ENCODE results near the gene RPRD1B. TPM values are rescaled to one million over a fixed set of nuclear protein-coding genes. Genes with fewer than 3 reads are reported as not detected.

Gene RPRD1B
- polyA plus RNA-seq, 2 of the 4 experiments (the other 2 are of a cell fraction) = 16.4 to 28.4 TPM

DNA sequence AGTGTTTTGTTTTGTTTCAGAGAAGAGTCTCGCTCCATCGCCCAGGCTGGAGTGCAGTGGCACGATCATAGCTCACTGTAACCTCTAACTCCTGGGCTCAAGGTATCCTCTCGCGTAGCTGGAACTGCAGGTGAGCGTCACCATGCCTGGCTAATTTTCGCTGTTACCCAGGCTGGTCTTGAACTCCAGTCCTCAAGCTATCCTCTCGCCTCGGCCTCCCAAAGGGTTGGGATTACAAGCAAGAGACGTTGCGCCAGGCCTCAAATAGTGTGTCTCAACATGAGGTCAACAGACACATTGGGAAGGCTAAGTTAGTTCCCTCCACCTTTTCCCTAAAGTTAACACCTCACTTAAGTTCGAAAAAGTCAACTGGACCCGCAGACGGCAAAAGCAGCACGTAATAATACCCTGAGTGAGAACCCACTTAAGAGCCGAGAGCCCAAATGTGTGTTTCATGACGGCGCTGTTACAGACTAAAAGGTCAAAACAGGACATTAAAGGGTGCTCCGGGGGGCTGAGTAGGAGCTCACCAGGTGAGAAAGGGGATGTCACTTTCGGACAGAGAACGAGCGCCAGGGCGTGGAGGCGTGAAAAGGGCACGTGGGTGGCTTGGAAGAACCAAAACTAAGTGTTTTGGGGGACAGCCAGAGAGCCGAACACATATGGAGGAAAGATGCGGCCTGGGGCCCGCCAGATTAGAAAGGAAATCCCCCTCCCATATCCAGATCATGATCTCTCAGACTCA is 789 bp upstream of the RPRD1B start:
- Histone ChIP-seq H3K4me1 (peaks cover 25% of the 10 kb centered on the region; the same call in 2 of the 3 replicates), H3K4me3 (peak overlapping the region; percentile 88), H3K27ac (peak overlapping the region; percentile 91 to 95), H3K9me3 (no peaks in the 10 kb centered on the region), H3K4me2 (peak overlapping the region; percentile 98)
- ChIA-PET POLR2A (interaction anchor here (0.5 to 2.0 kb wide), 8 partner anchors 9 to 122 kb away, joined by 3 to 15 read pairs (median 4); no protein-coding TSS in a partner anchor), CTCF (interaction anchor here (0.8 to 2.1 kb wide), 11 partner anchors 9 to 190 kb away, joined by 3 to 15 read pairs (median 3); no protein-coding TSS in a partner anchor)
- FAIRE-seq (no peak), ATAC-seq (peak; percentile 53 to 58; a peak in 5 of 6 replicates), DNase-seq (ENCODE audit: low read depth in 1 of 2, low spot score in 1 of 2) (peak in 1 of 2 experiments; percentile 20)
- 24% methylated on average over 28 of the region's 28 CpGs for WGBS (ENCODE audit: missing lambda C conversion rate)
- TF ChIP-seq KDM5A (IDR thresholded peaks at IDR 0.05) = no peak
- no peak for TF ChIP-seq JUN (IDR thresholded peaks at IDR 0.05)
- TF ChIP-seq, protein P1, sequence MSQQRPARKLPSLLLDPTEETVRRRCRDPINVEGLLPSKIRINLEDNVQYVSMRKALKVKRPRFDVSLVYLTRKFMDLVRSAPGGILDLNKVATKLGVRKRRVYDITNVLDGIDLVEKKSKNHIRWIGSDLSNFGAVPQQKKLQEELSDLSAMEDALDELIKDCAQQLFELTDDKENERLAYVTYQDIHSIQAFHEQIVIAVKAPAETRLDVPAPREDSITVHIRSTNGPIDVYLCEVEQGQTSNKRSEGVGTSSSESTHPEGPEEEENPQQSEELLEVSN (IDR thresholded peaks at IDR 0.05; ENCODE audit: borderline replicate concordance, low read depth) = no peak
- TF ChIP-seq CEBPB (IDR thresholded peaks at IDR 0.05) = no peak
- TF ChIP-seq HOXA7 (CRISPR knock-in tag; IDR thresholded peaks at IDR 0.05) = peak; percentile 2; the same call in 1 of the 2 replicates
- peak; percentile 34; the same call in 1 of the 2 replicates for TF ChIP-seq MYC (IDR thresholded peaks at IDR 0.05; ENCODE audit: borderline replicate concordance, low read length)
- TF ChIP-seq EP300 (IDR thresholded peaks at IDR 0.05) = no peak
- TF ChIP-seq HDAC2 (IDR thresholded peaks at IDR 0.05) = no peak
- 0 out of 2 replicates have a peak, but pooled peaks have one; percentile 44 for TF ChIP-seq FOSB (CRISPR knock-in tag; IDR thresholded peaks at IDR 0.05)
- peak; percentile 72; the same call in 1 of the 2 replicates for TF ChIP-seq HOXB13 (CRISPR knock-in tag; IDR thresholded peaks at IDR 0.05; ENCODE audit: low read depth)
- TF ChIP-seq RFX5 (IDR thresholded peaks at IDR 0.05) = no peak
- TF ChIP-seq HOXB5 (CRISPR knock-in tag; IDR thresholded peaks at IDR 0.05) = peak; percentile 66; the same call in 1 of the 2 replicates
- TF ChIP-seq ESRRA (IDR thresholded peaks at IDR 0.05; ENCODE audit: borderline replicate concordance, low read length) = no peak
- peak; percentile 26; the same call in 1 of the 2 replicates for TF ChIP-seq EHF (CRISPR knock-in tag; IDR thresholded peaks at IDR 0.05)
- TF ChIP-seq, protein P2, sequence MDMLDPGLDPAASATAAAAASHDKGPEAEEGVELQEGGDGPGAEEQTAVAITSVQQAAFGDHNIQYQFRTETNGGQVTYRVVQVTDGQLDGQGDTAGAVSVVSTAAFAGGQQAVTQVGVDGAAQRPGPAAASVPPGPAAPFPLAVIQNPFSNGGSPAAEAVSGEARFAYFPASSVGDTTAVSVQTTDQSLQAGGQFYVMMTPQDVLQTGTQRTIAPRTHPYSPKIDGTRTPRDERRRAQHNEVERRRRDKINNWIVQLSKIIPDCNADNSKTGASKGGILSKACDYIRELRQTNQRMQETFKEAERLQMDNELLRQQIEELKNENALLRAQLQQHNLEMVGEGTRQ (IDR thresholded peaks at IDR 0.05) = 0 out of 2 replicates have a peak, but pooled peaks have one; percentile 25

DNA sequence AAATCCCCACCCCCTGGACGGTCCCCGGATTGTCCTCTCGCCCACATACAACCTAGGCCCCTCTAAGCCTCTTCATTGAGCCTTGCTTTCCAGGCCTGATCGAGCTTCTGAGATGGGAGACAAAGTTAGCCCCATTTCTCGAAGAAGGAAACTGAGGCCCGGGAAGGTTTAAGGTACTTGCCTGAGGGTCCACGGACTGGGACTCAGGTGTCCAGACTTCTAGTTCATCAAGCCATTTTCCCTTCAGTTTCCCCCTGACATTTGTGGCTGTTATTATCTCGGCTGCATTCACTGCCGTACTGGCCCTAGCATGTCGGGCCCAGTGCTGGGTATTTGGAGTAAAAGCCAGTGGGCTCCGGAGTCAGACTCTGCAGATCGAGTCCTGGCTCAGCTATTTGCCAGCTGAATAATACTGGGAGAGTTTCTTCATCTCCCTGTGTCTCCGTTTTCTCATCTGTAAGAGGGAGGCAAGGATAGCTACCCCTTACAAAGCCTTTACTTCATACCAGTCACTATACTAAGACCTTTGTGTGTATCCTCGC is 633 bp downstream of the RPRD1B start:
- Histone ChIP-seq H3K4me2 (peak overlapping the region; percentile 98), H3K4me1 (peaks cover 25% of the 10 kb centered on the region; the same call in 2 of the 3 replicates), H3K4me3 (peak overlapping the region; percentile 88), H3K9me3 (no peaks in the 10 kb centered on the region), H3K27ac (peak overlapping the region; percentile 91 to 95)
- CTCF ChIA-PET = interaction anchor here (1.1 to 2.1 kb wide), 6 partner anchors 8 to 470 kb away, joined by 3 to 15 read pairs (median 6); no protein-coding TSS in a partner anchor
- FAIRE-seq (no peak), DNase-seq (ENCODE audit: low read depth in 1 of 2, low spot score in 1 of 2) (no peak), ATAC-seq (peak; percentile 7 to 56; a peak in 3 of 6 replicates)
- WGBS (ENCODE audit: missing lambda C conversion rate) = 9% methylated on average over 14 of the region's 14 CpGs
- POLR2A ChIA-PET = interaction anchor here (0.6 to 2.0 kb wide), 3 partner anchors 10 to 183 kb away, joined by 3 to 15 read pairs (median 7); no protein-coding TSS in a partner anchor
- TF ChIP-seq EHF (CRISPR knock-in tag; IDR thresholded peaks at IDR 0.05) = no peak
- TF ChIP-seq ZSCAN20 (CRISPR knock-in tag; IDR thresholded peaks at IDR 0.05) = no peak
- no peak for TF ChIP-seq HOXB13 (CRISPR knock-in tag; IDR thresholded peaks at IDR 0.05; ENCODE audit: low read depth)
- TF ChIP-seq, protein P3, sequence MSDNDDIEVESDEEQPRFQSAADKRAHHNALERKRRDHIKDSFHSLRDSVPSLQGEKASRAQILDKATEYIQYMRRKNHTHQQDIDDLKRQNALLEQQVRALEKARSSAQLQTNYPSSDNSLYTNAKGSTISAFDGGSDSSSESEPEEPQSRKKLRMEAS (IDR thresholded peaks at IDR 0.05) = no peak
- no peak for TF ChIP-seq JUNB (IDR thresholded peaks at IDR 0.05)
- TF ChIP-seq CHD4 (IDR thresholded peaks at IDR 0.05; ENCODE audit: borderline replicate concordance) = no peak
- TF ChIP-seq BHLHE40 (IDR thresholded peaks at IDR 0.05; ENCODE audit: low read depth, low read length) = no peak
- no peak for TF ChIP-seq TP53 (CRISPR knock-in tag; IDR thresholded peaks at IDR 0.05)

All from A549 (cell line).